ENCODE data around the gene TMCC1.
"Not testable (repeated sequence)": the region's sequence is repeated elsewhere in the genome, so short reads cannot be mapped to it uniquely, and the experiment has no call there.

Gene TMCC1

GRCh38 chr3:129892486-129892856 is 1.0 kb downstream of the TMCC1 start:
- DNase-seq (ENCODE audit: low read depth), result no peak

DNA sequence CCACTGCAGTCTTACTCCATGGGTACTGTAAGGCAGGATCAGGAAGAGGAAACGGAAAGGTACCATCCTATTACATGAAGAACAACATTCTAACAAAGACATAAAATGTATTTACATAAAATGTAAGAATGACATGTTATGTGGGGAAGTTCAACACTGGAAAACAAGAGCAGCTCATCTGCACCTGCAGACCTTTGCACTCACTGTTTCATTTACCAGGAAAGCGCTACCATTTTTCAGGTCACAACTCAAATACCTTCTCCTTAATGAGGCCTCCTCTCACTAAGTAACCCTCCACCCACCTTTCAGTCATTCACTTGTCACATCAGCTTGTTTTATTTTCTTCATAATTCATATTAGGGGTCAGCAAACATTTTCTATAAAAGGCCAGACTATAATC is 2.6 kb downstream of the TMCC1 start:
- DNase-seq (ENCODE audit: low read depth), result no peak

- DNase-seq (ENCODE audit: low read depth), result no peak
Observed at GRCh38 chr3:129890125-129890524, 3.4 kb downstream of the TMCC1 start.

- peak; percentile 71 for DNase-seq (ENCODE audit: low read depth)
Observed at GRCh38 chr3:129888771-129889170, 4.7 kb downstream of the TMCC1 start.

DNA sequence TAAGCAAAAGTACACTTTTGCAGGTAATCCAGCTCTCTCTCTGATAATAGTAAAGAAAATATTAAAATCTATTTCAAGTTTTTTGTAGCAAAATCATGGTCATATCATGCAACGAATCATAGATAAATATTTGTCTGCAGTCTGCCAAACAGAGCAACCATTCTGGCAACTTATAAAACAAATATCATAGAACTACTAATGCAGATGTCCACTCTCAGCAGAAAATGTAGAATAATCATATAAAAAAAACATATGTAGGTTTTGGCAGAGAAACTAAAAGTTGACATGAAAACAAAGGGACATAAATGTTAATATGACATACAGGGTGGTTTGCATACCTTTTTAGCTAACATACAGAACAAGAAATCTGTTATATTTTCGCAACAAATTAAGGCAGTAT is 12.2 kb downstream of the TMCC1 start:
- DNase-seq (ENCODE audit: low read depth), result no peak

GRCh38 chr3:129878355-129878754 is 15.2 kb downstream of the TMCC1 start:
- no peak for DNase-seq (ENCODE audit: low read depth)

GRCh38 chr3:129874479-129874878 is 19.0 kb downstream of the TMCC1 start:
- not testable (repeated sequence) for DNase-seq (ENCODE audit: low read depth)

GRCh38 chr3:129868912-129869311 is 24.6 kb downstream of the TMCC1 start:
- no peak for DNase-seq (ENCODE audit: low read depth)

DNA sequence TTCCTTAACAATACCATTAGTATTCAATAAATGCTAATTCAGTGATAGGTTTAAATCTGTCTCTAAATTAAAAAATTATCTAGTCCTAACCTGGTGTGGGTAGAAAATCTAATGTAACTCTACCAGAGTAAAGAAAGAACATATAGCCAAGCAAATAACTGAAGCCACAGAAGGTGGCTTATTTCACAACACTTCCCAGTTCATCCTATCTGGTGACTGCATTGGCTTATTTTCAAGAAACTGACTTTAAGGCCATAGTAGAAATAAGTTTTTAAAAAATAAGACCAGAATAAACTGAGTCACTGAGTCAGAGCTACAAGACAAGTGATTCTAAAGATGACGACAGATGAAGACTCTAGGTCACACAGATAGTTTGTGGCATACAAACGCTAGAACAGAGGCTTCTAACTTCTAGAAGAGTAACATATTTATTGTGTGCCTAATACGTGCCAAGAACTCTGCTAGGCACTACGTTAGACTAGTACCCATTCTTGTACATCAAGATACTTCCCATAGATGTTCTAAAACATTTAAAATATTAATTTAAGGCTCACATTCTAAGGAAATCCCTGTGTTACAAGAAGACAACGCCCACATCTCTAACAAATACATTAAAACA is 25.9 kb downstream of the TMCC1 start:
- peak; percentile 14 for DNase-seq (ENCODE audit: low read depth)

- no peak for DNase-seq (ENCODE audit: low read depth)
Observed at GRCh38 chr3:129865806-129866205, 27.7 kb downstream of the TMCC1 start.

DNA sequence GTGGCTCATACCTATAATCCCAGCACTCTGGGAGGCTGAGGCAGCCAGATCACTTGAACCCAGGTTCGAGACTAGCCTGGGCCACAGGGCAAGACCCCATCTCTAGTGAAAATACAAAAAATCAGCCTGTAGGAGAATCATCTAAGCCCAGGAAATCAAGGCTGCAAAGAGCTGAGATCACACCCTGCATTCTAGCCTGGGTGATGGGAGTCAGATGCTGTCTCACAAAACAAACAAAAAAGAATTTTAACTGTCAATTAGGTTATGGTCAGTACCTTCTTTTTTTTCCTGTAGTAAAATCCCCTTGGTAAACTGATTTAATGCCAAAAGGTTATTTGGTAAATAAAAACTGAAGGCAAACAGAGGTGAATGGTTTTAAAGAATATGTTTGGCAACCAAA is 29.0 kb downstream of the TMCC1 start:
- no peak for DNase-seq (ENCODE audit: low read depth)

GRCh38 chr3:129859272-129859671 is 34.2 kb downstream of the TMCC1 start:
- DNase-seq (ENCODE audit: low read depth), result no peak

DNA sequence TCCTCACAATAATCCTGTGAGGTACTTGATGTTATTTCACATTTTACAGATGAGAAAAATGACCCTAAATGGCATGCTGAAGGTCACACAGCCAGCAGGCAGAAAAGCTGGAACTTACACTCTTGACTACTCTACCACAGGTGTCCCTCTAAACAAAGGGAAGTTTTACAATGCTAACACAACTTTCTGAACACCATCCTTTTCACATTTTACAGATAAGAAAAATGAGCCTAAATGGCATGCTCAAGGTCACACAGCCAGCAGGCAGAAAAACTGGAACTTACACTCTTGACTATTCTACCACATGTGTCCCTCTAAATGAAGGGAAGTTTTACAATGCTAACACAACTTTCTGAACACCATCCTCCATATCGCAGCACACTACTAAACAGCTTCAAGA is 35.6 kb downstream of the TMCC1 start:
- DNase-seq (ENCODE audit: low read depth), result no peak

DNA sequence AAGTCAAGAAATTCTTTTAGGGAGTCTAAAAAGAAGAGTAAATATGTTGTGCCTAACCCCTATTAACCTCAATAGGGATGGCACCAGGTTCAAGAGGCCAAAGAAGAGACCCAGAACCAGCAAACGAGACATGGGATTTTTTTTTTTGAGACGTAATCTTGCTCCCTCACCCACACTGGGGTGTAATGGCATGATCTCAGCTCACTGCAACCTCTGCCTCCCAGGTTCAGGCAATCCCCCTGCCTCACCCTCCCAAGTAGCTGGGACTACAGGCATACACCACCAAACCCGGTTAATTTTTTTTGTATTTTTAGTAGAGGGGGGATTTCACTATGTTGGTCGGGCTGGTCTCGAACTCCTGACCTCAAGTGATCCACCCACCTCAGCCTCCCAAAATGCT is 36.7 kb downstream of the TMCC1 start:
- DNase-seq (ENCODE audit: low read depth), result not testable (repeated sequence)

DNA sequence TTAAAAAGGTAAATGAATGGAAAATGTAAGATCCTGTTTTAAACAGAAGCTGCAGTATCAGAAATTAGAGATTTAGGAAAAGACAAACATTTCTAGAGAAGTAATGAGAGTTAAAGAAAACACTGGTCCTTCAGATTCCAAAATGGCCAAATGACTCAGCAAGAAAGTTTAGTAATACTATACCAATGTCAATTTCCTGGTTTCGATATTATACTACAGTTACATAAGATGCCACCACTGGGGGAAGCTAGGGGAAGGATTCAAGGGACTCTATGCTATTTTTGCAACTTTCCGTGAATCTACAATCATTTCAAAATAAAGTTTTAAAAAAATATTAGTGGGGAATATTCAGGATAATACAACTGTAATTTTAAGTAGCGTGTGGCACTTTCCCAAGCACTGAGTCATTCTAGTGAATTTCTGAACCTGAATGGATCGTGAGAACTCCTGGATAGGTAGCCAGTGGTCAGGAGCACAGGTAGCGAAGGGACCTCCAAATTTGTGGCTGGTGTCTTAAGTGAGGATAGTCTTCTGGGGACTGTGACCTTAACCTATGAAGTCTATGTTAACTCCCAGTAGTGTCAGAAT is 37.6 kb downstream of the TMCC1 start:
- peak; percentile 58 for DNase-seq (ENCODE audit: low read depth)

- peak; percentile 79 for DNase-seq (ENCODE audit: low read depth)
Observed at GRCh38 chr3:129855170-129855831, 38.2 kb downstream of the TMCC1 start.

- no peak for DNase-seq (ENCODE audit: low read depth)
Observed at GRCh38 chr3:129854460-129854859, 39.1 kb downstream of the TMCC1 start.

DNA sequence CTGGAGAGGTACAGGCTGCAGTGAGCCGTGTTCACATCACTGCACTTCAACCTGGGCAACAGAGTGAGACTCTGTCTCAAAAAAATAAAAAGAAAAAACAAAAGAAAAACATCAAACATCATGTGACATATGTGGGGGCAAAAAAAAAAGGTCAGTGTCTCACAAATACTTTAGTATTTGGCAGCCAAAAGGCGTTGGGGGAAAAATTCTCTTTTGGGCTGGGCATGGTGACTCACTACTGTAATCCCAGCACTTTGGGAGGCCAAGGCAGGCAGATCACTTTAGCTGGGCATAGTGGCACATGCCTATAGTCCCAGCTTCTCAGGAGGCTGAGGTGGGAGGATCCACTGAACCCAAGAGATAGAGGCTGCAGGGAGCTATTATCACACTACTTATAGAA is 47.6 kb downstream of the TMCC1 start:
- DNase-seq (ENCODE audit: low read depth), result peak; percentile 8

DNA sequence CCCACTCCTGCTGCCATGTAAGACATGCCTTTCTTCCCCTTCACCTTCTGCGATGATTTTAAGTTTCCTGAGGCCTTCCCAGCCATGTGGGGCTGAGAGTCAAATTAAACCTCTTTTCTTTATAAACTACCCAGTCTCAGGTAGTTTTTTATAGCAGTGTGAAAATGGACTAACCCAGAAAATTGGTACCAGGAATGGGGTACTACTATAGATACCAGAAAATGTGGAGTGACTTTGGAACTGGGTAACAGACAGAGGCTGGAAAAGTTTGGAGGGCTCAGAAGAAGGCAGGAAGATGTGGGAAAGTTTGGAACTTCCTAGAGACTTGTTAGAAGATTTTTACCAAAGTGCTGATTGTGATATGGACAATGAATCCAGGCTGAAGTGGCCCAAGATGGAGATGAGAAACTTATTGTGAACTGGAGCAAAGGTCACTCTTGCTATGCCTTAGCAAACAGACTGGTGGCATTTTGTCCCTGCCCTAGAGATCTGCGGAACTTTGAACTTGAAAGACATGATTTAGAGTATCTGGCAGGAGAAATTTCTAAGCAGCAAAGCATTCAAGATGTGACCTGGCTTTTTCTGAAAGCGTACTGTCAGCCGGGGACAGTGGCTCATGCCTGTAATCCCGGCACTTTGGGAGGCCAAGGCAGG is 52.7 kb downstream of the TMCC1 start:
- DNase-seq (ENCODE audit: low read depth), result no peak

DNA sequence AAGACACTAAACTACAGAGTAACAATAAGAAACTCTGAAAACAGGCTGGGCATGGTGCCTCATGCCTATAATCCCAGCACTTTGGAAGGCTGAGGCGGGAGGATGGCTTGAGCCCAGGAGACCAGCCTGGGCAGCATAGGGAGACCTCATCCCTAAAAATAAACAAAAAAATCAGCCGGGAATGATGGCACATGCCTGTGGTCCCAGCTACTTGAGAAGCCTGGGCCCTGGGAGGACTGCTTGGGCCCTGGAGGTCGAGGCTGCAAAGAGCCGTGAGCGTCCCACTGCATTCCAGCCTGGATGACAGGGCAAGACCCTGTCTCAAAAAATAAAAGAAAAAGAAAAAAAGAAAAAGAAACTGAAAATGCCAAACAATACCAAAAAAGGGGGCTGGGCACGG is 55.4 kb downstream of the TMCC1 start:
- DNase-seq (ENCODE audit: low read depth), result no peak

GRCh38 chr3:129837065-129837642 is 56.4 kb downstream of the TMCC1 start:
- peak; percentile 5 for DNase-seq (ENCODE audit: low read depth)

DNA sequence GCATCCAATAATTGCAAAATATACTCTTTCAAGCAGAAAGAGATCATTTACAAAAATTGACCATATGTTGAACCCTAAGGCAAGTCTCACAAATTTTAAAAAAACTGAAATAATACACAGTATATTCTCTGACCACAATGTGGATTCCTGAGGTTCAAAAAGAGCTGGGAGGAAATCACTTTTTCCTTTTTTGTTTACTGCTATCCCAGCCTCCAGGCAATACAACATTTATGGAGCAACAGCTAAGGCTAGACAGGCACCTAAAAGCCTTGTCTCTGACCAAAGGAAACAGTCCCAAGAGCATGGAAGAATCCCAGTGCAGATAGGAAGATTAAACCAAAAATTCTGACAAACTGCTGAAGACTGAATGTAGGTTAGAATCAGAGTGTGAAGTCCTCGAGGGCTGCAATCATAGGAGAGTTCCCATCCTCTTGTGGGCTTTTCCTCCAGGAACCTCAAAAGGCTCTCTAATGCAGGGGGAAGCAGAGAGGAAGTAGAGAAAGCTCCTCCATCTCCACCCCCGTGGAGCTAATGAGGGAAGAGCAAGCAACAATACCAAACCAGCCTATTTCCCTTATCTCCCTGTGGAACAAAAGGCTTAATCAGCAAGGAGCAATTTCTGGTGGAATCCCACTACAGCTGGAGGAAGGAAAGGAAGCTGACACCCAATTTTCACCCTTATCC is 57.0 kb downstream of the TMCC1 start:
- DNase-seq (ENCODE audit: low read depth), result peak; percentile 38

Measured in fibroblast of gingiva (primary cell).